Middle frontal gyrus (tissue), 1 donor: ENCODE data around the gene PALD1.

Experiments
- DNase-seq: peaks from one replicate; pipeline ENCODE4 v3.0.0-alpha.2; 2015; ENCODE audit warnings: low spot score; ENCODE audit errors: extremely low spot score

PALD1 gene

DNA sequence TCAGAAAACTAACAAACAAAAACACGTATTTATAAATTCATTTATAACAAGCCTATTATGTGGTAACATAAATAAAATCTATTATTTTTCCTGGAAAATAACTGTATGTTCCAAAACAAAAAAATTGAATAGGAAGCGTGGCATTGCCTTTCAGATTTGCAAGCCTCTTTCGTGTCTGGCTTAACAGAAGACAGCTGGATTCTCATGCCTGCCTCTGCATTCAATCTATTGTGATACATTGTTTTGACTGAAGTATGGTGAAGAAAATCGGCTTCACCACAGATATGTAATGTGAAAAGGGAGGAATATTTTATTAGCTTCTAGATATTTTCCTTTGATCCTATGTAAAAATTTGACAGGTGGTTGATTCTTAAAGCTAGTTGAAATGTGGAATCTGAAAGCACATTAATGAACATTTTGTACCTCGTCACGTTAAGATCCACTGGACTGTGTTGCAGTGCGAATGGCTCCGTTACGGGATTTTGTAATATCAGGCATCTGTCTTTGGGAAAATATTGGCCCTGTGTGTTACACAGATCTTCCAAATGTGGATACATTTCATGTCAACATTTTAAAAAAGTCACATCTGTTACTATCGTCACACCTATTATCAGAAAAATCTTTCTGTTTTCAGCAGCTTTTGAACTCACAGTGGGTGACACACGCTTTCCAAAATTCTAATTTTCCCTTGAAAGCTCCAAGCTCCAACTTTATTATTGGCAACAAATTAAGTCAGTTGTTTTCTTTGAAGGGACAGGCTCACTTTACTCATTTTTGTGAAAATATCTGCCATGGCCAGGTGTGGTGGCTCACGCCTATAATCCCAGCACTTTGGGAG lies 26.2 kb downstream of the PALD1 start:
- no peak for DNase-seq

DNA sequence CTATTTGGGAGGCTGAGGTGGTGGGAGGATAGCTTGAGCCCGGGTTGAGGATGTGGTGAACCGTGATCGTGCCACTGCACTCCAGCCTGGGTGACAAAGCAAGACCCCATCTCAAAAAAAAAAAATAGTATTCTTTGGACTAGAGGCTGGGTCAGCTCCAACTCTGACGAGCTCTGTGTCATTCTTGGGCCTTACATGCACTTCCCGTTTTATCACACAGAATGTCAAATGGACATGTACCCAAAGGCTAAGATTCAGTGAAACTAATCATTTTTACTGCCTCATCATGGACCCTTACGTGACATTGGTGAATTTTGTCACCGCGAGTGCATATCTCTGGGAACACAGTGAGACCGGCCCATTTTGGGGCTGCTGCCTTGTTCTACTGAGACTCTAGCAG lies 27.3 kb downstream of the PALD1 start:
- DNase-seq = no peak

DNA sequence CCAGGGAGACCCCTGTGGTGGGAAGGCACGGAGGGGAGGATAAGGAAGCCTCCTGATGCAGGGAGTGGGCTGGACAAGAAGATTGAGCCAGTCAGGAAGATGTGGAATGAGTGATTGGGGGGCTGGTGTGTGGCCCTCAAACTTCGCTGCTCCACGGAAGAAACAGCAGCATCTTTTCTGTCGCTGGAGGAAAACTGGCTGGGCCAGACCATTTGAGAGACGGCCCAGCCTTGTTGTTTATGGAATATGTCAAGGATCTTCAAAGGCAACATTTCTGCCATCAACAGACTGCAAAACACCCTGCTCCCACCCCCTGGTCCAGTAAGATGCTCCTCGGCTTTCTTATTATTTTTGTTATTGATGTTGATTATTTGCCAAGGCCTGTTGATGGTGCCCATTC lies 29.4 kb downstream of the PALD1 start:
- no peak for DNase-seq

DNA sequence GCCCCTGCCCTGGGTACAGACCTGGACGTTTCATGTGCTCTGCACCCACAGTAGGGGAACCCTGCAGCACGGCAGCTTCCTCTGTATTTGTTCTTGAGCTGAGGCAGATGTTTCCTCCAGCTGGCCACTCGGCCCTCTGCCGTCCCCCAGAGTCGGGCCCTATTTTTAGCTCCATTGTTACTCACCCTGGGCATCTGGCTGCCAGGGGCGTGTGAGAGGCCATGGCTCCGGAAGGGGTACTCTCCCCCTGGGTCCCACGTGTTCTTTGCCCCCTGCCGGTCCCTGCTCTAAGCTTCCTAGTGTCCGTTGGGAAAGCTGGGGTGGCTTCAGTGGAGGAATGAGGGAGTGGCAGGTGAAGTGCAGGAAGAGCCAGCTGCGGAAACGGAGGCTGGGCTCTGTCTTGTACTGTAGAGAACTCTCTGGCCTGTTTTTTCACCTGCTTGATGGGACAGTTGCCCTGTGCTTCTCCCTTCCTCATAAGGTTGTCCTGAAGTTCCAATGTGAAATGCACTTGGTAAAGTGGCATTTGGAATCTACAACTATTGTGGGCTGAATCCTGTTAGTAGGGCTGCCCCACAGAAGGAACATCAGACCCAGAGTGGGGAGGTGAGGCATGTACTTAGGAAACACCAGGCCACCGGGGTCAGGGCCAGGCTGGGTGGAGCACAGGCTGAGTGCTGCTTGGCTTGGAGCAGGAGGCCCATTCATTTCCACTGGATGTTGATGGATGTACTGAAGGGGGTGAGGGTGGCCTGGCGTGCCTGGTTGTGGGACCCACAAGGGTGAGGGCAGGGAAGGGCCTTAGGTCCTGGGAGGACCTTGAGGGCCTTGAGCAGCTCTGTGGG lies 30.6 kb downstream of the PALD1 start:
- no peak for DNase-seq

DNA sequence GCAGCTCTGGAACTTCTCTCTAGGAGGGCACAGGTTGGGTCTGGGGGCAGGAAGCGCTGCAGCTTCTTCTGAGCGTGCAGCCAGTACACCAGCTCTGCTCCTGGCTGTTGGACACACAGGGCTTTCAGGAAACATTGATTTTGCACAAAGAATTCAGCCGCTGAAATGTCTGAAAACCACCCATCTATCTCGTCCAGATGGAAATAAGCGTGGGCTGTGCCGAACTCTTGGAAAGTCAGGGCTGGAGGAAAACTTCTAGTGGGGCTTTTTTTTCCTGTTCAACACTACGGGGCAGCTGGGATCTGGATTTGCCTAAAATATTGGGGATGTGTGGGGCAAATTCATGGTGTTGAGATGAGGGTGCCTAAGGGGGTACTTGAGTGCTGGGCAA lies 31.2 kb downstream of the PALD1 start:
- DNase-seq = no peak

DNA sequence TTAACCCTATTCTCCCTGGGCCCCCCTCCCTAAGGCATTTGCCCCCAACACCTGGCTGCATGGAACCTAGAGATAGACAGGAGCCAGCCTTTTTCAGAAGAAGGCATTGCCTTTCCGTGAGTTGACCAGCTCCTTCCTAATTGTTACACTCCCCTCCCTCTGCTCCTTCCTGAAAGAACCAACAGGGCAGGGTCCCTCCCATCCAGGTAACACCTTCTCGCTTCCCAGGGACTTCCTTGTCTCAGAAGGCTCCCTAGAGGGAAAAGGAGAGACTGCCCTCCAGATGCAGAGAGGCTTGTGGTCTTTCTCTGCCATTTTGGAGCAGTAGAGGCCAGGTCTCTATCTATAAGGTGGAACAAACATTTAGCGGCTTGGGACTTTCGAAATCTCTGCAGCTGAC lies 31.9 kb downstream of the PALD1 start:
- no peak for DNase-seq

DNA sequence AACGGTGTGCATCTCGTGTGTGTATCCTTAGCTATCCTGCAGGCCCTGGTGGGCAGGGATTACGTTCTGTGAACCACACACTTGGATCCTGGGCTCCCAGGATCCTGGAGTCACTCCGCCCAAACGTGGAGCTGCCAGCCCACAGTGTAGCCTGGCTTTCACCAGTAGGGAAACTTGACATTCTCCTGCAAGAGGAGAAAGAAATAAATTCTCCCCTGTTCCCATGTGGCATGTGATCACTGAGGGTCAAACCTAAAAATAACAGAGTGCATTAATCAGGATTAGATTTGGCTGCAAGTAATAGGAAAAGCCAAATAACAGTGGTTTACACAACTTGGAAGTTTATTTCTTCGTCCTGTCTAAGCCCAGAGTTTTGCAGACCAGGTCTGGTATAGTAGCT lies 32.3 kb downstream of the PALD1 start:
- no peak for DNase-seq

DNA sequence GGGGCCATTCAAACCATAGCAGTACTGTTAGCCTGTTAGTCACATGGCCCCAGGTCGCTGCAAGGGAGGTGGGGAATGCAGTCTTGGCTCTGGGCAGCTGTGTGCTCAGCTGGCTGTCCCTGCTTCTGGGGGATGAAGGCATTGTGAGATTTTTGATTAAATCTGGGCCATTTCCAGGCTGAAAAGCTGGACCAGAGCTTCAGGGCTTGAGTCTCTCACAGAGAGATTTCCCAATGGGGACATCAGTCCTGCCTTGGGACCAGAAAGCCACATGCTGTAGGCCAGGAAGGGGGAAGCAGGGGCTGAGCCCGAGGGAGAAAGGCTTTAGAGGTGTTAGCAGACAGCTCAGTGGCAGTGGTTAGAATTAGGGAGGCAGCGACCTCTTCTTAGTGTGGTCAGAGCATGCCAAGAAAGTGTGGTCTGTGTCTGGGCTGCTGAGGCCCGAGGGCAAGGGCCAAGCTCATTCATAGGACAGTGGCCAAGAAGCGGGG lies 33.6 kb downstream of the PALD1 start:
- DNase-seq = no peak

DNA sequence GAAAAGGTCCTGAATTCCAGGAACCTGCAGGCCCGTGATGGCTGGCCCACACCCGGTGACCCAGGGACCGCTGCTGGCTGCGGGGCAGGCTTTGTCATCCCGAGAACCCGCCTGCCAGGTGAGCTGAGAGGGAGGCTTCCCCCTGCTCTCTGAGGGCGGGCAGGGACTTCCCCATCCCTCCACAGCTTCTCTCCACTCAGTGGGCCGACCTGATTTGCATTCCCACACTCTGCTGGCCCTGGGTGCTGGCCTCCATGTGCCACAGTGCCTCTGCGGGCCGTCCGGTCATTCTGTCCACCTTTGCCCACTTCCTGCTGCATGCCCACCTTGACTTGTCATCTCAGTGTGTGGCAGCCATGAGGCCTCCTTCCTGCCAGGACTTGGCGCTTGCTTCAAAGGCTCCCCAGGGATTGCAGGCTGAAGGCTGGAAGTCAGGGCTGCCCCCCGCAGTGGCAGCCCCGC lies 35.3 kb downstream of the PALD1 start:
- DNase-seq = no peak

DNA sequence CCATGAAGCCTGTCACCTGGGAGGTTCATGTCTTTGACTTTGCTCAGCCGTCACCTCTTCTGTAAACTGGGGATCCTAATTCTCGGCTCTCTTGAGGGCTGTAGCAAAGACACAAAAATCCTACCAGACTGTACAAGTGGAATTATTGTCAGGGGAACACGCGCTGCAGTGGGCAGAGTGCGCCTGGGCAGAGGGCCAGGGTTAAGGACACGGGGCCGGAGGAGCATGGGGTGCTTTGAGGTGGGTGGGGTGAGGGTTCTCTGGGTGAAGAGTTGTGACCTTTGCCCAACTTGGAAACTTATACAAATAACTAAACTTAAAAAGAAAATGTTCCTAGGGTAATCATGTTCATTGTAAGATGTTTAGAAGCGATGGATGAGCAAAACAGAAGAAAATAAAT lies 36.0 kb downstream of the PALD1 start:
- DNase-seq = no peak

DNA sequence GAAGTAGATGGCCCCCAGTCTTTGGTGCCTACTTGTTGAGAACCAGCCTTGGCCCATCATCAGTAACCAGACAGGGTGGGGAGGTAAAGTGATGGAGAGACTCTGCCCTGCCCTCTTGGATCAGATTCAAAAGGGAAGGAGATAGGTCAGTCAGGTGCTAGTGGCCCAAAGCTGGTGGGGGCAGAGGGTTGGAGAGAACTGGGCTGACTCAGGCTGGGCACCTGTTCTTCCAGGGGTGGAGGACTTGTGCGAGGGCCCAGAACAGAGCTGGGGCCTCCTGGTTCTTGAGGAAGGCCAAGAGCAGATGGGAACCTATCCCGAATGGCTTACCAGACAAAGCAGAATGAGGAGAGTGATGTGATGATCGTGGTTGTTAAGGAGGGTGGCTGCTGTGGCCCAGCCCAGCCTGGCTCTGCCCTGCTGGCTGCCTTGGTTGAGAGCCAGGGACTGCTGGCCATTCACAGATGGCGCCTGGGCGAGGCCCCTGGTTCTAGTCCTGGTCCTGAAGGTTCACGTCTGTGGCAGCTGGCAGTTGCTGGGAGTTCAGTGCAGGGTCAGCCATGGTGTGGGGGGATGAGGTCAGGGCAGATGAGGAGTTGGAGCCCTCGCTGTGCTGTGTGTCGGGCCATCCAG lies 36.6 kb downstream of the PALD1 start:
- DNase-seq = no peak

DNA sequence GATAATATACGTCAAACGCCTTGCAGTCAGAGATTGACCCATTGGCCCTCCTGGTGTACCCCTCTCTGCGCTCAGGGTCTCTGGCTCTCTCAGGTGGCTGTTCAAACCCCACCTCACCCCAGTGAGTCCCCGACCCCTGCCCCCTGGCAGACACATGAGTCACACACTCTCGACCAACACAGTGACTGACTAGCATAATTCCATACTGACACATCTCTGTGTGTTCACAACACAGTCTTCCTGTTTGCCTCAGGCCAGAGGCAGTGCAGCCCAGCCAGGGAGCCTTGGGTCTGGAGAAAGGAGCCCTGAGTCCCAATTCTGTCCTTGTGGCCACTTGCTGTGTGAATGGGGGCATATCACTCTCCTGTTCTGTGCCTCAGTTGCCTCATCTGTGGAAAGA lies 40.1 kb downstream of the PALD1 start:
- DNase-seq = no peak

DNA sequence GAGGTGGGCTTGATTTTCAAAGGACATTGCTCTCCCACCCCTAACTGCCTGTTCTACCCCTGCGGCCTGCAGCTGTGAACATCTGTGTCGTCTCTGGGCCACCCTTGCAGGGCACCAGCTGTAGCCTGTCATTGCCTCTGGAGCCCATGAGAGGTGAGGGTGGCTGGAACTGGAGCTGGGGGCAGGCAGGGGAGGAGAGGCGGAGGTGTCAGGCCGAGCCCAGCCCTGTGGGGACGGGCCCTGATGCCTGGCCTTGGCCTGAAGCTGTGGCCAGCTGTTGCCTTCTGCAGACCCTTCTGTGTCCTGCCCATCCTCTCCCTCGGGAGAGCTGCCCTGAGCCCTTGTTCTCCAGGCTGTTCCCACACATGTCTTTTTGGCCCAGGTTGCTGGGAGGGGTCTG lies 44.5 kb downstream of the PALD1 start:
- no peak for DNase-seq

DNA sequence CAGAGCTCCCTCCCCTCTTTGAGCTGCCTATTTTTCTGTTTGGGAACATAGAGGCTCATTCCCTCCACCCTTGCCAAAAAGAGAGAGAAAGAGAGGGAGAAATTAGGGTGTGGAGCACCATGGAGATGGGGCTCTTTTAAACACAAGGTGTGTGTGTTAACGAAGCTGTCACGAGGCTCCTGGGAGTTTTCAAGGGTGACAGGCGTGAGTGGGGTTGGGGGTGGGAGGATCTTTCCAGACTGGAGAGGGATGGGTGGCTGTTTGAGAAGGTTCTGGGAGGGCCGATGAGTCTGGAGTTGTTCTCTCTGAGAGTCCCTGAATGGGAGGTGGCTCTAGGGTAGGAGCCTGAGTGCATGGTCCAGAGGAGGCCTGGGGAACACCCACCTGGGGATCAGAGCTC lies 45.0 kb downstream of the PALD1 start:
- no peak for DNase-seq

DNA sequence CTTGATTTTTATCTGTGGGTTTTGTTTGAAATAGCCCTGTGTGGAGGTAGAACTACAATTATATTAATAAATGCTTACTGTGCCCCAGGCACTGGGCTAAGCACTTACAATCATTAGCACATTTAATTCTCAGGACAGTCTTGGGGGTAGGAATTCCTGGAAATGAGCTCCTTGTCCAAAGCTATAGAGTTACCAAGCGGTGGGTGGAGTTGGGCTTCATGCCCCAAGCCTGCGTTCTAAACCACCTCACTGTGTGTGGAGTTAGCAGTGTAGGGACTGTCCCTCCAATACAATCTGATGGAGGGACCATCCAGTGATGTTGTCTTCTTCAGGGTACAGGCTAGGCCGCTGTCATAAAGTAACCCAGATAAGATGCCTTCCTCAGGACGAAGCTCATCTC lies 49.7 kb downstream of the PALD1 start:
- no peak for DNase-seq

DNA sequence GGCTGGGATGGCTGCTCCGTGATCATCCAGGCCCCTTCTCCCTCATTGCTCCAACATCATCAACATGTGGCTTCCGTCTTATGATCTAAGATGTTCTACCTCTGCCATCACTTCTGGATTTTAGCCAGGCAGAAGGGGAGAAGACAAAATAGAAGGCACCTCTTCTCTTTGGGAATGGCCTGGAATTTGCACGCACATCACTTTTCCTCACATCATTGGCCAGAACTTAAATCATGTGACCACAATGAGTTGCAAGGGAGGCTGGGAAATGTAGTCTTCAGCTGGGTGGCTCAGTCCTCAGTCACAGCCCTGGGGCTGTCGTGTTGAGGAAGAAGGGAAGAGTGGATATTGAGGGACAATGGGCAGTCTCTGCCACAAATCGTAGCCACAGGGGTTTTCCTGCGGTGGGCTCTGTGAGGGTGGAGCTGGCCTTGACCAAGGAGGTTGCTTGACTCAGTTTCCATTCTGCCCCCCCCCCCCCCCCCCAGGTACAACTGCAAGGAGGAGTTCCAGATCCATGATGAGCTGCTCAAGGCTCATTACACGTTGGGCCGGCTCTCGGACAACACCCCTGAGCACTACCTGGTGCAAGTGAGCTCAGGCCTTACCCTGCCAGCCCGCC lies 50.3 kb downstream of the PALD1 start:
- no peak for DNase-seq

DNA sequence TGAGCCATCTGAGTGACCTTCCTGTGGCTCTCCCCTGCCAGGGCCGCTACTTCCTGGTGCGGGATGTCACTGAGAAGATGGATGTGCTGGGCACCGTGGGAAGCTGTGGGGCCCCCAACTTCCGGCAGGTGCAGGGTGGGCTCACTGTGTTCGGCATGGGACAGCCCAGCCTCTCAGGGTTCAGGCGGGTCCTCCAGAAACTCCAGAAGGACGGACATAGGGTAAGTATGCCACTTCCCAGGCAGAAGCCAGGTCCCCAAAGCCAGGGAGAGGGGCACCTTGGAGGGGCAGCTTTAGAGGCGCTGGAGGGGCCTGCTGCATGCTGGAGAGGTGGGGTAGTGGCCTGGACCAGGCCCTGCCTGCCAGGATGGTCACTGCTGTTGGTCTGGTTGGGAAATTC lies 51.3 kb downstream of the PALD1 start:
- DNase-seq = no peak

DNA sequence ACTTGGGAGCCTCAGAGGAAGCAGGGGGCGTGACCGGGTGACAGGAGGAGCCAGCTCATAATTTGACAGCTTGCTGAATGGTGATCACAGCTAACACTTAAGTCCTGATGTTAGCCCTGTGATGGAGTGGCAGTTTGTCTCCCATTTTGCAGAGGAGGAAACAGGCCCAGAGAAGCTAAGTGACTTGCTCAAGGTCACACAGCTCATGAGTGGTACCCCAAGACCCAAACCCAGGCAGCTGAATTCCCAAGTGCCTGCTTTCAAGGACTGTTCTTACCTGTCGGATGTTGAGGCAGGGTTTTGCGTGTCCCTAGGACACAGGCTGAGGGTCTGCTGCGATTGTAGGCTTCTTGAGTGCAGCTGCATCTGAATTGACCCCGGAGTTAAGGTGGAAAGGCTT lies 51.7 kb downstream of the PALD1 start:
- no peak for DNase-seq

DNA sequence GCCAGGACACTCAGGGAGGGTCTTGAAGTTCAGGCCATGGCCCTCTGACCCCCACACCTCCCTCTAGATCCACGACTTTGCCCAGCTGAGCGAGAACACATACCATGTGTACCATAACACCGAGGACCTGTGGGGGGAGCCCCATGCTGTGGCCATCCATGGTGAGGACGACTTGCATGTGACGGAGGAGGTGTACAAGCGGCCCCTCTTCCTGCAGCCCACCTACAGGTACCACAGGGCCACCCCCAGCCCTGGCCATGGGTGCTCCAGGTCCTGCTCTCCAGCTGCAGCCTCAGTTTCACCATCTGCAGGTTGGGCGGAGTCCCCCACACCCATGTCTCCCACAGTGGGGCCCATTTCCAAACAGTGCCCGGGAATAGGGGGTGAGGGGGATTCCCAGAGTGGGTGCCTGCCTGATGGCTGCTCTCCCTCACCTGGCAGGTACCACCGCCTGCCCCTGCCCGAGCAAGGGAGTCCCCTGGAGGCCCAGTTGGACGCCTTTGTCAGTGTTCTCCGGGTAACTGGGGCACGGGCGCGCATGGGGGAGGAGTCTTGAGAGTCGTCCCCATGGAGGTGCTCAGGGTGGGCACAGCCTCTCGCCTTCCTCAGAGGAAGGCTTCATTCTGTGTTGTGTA lies 54.1 kb downstream of the PALD1 start:
- DNase-seq = no peak

DNA sequence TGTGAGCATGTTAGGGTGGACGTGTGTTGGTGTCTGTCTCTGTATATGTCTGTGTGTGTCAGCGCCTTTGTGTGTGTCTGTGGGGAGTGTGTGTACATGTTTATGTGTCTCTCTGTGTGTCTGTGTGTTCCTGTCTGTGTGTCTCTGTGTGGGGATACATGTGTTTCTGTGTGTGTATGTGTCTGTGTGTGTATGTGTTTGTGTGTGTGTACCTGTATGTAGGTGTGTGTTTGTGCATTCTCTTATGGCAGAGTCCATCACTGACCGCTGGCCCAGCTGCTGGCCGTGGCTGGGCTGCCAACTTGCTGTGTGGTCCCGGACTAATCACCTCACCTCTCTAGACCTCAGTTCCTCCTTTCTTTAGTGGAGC lies 54.6 kb downstream of the PALD1 start:
- no peak for DNase-seq

DNA sequence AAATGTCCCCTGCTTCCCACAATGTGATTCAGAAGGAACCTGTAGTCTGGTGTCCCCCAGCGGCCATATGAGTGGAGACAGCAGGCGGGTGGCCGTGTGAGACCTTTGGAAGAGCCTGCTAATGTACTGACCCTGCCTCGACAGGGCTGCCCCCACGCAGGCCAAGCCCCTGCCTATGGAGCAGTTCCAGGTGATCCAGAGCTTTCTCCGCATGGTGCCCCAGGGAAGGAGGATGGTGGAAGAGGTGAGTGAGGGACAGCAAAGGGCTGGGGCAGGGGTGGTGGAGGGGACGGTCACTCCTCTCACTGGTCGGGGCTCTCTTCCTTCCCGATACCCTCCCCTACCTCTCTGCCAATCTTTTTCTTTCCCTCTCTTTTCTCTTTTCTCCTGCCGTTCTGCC lies 55.7 kb downstream of the PALD1 start:
- DNase-seq = no peak
